Posterior cingulate gyrus (tissue), 11 donors: ENCODE data around the gene SETD3.

ENCODE experiments used
- DNase-seq, 10 donors: peaks; one replicate each; pipeline versions ENCODE4 v3.0.0 to v3.0.0-alpha.2; 2020 to 2021; ENCODE audit warnings: mixed read lengths in 3 of 10
- intact Hi-C: fragments of 100-400 bp; cut with DNase I; formaldehyde crosslinking; loops from one replicate; pipeline ENCODE4 v1.15.1; 2023

Gene SETD3

GRCh38 chr14:99466758-99467157, 13.9 kb downstream of the SETD3 start:
- DNase-seq = no peak
- intact Hi-C loops = no loop called here

GRCh38 chr14:99465288-99465687, 15.4 kb downstream of the SETD3 start:
- peak in 1 of 10 donors; percentile 4 for DNase-seq
- intact Hi-C loops = no loop called here

GRCh38 chr14:99463974-99464373, 16.7 kb downstream of the SETD3 start:
- DNase-seq = peak in 1 of 10 donors; percentile 22
- intact Hi-C loops = no loop called here

GRCh38 chr14:99462210-99462609, 18.4 kb downstream of the SETD3 start:
- no peak for DNase-seq
- intact Hi-C loops = no loop called here

GRCh38 chr14:99461411-99462085, 19.1 kb downstream of the SETD3 start:
- no peak for DNase-seq
- intact Hi-C loops = no loop called here

- no peak for DNase-seq
- intact Hi-C loops = no loop called here
Measured at GRCh38 chr14:99460793-99461192, 19.9 kb downstream of the SETD3 start.

GRCh38 chr14:99459481-99460100, 21.1 kb downstream of the SETD3 start:
- intact Hi-C loops = no loop called here
- DNase-seq = no peak

GRCh38 chr14:99454246-99454645, 26.4 kb downstream of the SETD3 start:
- intact Hi-C loops = no loop called here
- DNase-seq = no peak

GRCh38 chr14:99452968-99453367, 27.7 kb downstream of the SETD3 start:
- no peak for DNase-seq
- intact Hi-C loops = no loop called here

- intact Hi-C loops = no loop called here
Measured at GRCh38 chr14:99451234-99451633, 29.4 kb downstream of the SETD3 start.

GRCh38 chr14:99450266-99450665, 30.4 kb downstream of the SETD3 start:
- peak in 5 of 10 donors; percentile 29 to 90 (median 64) for DNase-seq
- intact Hi-C loops = no loop called here

More at GRCh38 chr14:99451234-99451633, 29.4 kb downstream of the SETD3 start:
- DNase-seq = no peak

- intact Hi-C loops = no loop called here
- DNase-seq = no peak
Measured at GRCh38 chr14:99447739-99448138, 32.9 kb downstream of the SETD3 start.

- no peak for DNase-seq
- intact Hi-C loops = no loop called here
Measured at GRCh38 chr14:99445931-99446330, 34.7 kb downstream of the SETD3 start.

GRCh38 chr14:99441918-99442317, 38.7 kb downstream of the SETD3 start:
- intact Hi-C loops = no loop called here
- DNase-seq = no peak

GRCh38 chr14:99441157-99441870, 39.3 kb downstream of the SETD3 start:
- no peak for DNase-seq

GRCh38 chr14:99440278-99440677, 40.4 kb downstream of the SETD3 start:
- DNase-seq = no peak
- intact Hi-C loops = no loop called here

More at GRCh38 chr14:99441157-99441870, 39.3 kb downstream of the SETD3 start:
- intact Hi-C loops = no loop called here

GRCh38 chr14:99437706-99438105, 43.0 kb downstream of the SETD3 start:
- no peak for DNase-seq
- intact Hi-C loops = no loop called here

GRCh38 chr14:99436247-99437180, 44.1 kb downstream of the SETD3 start:
- DNase-seq = no peak
- intact Hi-C loops = no loop called here

GRCh38 chr14:99435327-99435726, 45.3 kb downstream of the SETD3 start:
- intact Hi-C loops = no loop called here

GRCh38 chr14:99432485-99432884, 48.2 kb downstream of the SETD3 start:
- DNase-seq = no peak
- intact Hi-C loops = no loop called here

More at GRCh38 chr14:99435327-99435726, 45.3 kb downstream of the SETD3 start:
- no peak for DNase-seq
